Suprapubic skin (tissue), 4 donors: ENCODE measurements around the gene KCNG3. TPM values are rescaled to one million over a fixed set of nuclear protein-coding genes. Genes with fewer than 3 reads are reported as not detected.

Experiments
- DNase-seq, 2 donors: peaks; one replicate each; pipeline ENCODE4 v3.0.0-alpha.2; 2019; ENCODE audit warnings: low spot score in 2 of 2
- H3K27ac ChIP-seq: fragments of 200-600 bp; sonication (generic); one replicate; pipeline ENCODE4 v1.5.1; 2019
- H3K27me3 ChIP-seq: fragments of 200-600 bp; sonication (generic); one replicate; pipeline ENCODE4 v1.5.1; 2019
- H3K36me3 ChIP-seq: fragments of 200-600 bp; sonication (generic); one replicate; pipeline ENCODE4 v1.5.1; 2019
- H3K4me1 ChIP-seq: fragments of 200-600 bp; sonication (generic); one replicate; pipeline ENCODE4 v1.5.1; 2019
- H3K4me3 ChIP-seq: fragments of 200-600 bp; sonication (generic); one replicate; pipeline ENCODE4 v1.5.1; 2019; ENCODE audit warnings: mild to moderate bottlenecking
- H3K9me3 ChIP-seq: fragments of 200-600 bp; sonication (generic); one replicate; pipeline ENCODE4 v1.5.1; 2019
- EP300 ChIP-seq: sonication (generic); formaldehyde crosslinking; IDR thresholded peaks from one replicate; pipeline ENCODE4 v1.6.1; 2017; ENCODE audit warnings: antibody characterized with exemption
- POLR2A ChIP-seq, 2 donors: fragments of 450-650 bp; IDR thresholded peaks; one replicate each; pipeline ENCODE4 v1.6.1; 2017; ENCODE audit warnings: antibody characterized with exemption in 2 of 2, mild to moderate bottlenecking in 2 of 2, moderate library complexity in 2 of 2
- POLR2AphosphoS5 ChIP-seq, 3 donors: sonication (generic); formaldehyde crosslinking; IDR thresholded peaks; one replicate each; pipeline ENCODE4 v1.6.1; 2017; ENCODE audit warnings: antibody characterized with exemption in 3 of 3
- WGBS: methylation state at CpG from one replicate; pipeline ENCODE4 v1.1.5; 2018; 5-methylcytosine and 5-hydroxymethylcytosine counted together
- total RNA-seq, 4 donors: library from RNA; depleted of rRNA; stranded (reverse); fragments of >200 nt; gene quantifications; one replicate each; pipeline ENCODE4 v1.1.0, GENCODE V29; 2016
- TF ChIP-seq, protein P1 (sequence below), 2 donors: fragments of 200-600 bp in 1 of 2; fragments of 450-650 bp in 1 of 2; sonication (generic) in 1 of 2; IDR thresholded peaks; one replicate each; pipeline ENCODE4 v1.5.1; 2016 to 2019; ENCODE audit warnings: antibody characterized with exemption in 2 of 2, mild to moderate bottlenecking in 1 of 2, moderate library complexity in 1 of 2

Gene KCNG3
- total RNA-seq, 4 donors from 2014 or later: 0.59 to 1.6 (median 1.1) TPM

DNA sequence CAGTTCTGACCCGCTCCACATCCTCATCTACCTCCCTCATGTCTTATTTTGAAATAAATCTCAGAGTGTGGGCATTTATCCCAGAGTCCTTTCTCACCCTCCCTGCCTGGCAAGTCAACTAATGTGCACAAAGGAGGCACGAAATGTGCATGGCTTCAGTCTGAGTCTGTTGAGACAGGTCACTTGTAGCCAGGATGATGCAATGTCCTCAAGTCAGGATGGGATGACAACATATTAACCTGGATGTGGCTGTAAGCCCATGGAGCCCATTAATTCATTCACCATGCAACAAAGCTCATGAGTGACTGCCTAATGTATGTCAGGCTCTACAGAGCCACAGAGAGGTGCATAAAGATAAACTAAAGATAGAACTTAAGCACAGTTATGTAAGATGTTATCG, 34.5 kb downstream of the KCNG3 start:
- 95% methylated on average over 3 of the region's 3 CpGs for WGBS
- H3K4me1 ChIP-seq: no peaks in the 10 kb centered on the region

DNA sequence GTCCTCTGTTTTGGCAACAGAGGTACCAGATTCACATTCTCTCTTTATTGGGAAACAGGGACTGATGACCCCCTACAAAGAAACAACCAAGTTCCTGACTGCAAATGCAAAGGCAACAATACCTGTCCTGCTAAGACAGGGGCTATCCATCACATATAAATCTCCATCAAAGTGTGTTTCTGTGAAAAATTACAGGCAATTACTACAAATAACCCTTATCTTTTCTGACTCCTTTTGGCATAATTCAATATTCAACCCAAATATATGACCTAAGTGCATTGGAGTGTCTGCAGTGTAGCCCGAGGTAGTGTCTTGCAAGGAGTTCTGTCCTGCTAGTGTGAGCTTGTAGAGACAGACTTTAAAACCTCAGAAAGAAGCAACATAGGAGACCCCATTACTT, 35.4 kb downstream of the KCNG3 start:
- WGBS: 68% methylated on average over 1 of the region's 1 CpG
- H3K36me3 ChIP-seq: no peaks in the 10 kb centered on the region
- H3K4me1 ChIP-seq: no peaks in the 10 kb centered on the region
- DNase-seq: no peak
- no peak overlapping the region for H3K27ac ChIP-seq
- TF ChIP-seq EP300 (no peak), POLR2AphosphoS5 (IDR thresholded peaks at IDR 0.05) (no peak), POLR2A (IDR thresholded peaks at IDR 0.05) (no peak)
- TF ChIP-seq, protein P1, sequence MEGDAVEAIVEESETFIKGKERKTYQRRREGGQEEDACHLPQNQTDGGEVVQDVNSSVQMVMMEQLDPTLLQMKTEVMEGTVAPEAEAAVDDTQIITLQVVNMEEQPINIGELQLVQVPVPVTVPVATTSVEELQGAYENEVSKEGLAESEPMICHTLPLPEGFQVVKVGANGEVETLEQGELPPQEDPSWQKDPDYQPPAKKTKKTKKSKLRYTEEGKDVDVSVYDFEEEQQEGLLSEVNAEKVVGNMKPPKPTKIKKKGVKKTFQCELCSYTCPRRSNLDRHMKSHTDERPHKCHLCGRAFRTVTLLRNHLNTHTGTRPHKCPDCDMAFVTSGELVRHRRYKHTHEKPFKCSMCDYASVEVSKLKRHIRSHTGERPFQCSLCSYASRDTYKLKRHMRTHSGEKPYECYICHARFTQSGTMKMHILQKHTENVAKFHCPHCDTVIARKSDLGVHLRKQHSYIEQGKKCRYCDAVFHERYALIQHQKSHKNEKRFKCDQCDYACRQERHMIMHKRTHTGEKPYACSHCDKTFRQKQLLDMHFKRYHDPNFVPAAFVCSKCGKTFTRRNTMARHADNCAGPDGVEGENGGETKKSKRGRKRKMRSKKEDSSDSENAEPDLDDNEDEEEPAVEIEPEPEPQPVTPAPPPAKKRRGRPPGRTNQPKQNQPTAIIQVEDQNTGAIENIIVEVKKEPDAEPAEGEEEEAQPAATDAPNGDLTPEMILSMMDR (IDR thresholded peaks at IDR 0.05): no peak
- H3K9me3 ChIP-seq: no peaks in the 10 kb centered on the region
- no peak overlapping the region for H3K4me3 ChIP-seq
- H3K27me3 ChIP-seq: no peaks in the 10 kb centered on the region

More for the DNA sequence above, 34.5 kb downstream of the KCNG3 start:
- no peak for TF ChIP-seq EP300
- no peak for TF ChIP-seq POLR2A (IDR thresholded peaks at IDR 0.05)
- no peak for TF ChIP-seq POLR2AphosphoS5 (IDR thresholded peaks at IDR 0.05)
- TF ChIP-seq, protein P1 (IDR thresholded peaks at IDR 0.05): no peak
- H3K4me3 ChIP-seq: no peak overlapping the region
- no peaks in the 10 kb centered on the region for H3K9me3 ChIP-seq
- DNase-seq: no peak
- H3K27me3 ChIP-seq: no peaks in the 10 kb centered on the region
- no peak overlapping the region for H3K27ac ChIP-seq
- no peaks in the 10 kb centered on the region for H3K36me3 ChIP-seq

DNA sequence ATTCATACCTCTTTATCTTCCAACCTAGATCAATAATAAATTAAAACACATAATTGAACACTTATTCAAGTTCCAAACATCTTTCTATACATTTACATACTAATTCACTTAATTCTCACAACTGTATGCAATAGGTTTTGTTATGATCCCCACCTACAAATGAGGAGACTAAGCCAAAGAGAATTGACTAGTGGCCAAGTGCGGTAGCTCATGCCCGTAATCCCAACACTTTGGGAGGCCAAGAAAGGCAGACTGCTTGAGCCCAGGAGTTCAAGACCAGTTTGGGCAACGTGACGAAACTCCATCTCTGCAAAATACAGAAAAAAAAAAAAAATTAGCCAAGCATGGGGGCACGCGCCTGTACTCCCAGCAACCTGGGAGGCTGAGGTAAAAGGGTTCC, 36.8 kb downstream of the KCNG3 start:
- Histone ChIP-seq H3K4me3 (no peak overlapping the region), H3K36me3 (no peaks in the 10 kb centered on the region), H3K27ac (no peak overlapping the region), H3K27me3 (no peaks in the 10 kb centered on the region), H3K9me3 (no peaks in the 10 kb centered on the region), H3K4me1 (no peaks in the 10 kb centered on the region)
- 80% methylated on average over 6 of the region's 6 CpGs for WGBS
- TF ChIP-seq POLR2A (IDR thresholded peaks at IDR 0.05): no peak
- DNase-seq: no peak

DNA sequence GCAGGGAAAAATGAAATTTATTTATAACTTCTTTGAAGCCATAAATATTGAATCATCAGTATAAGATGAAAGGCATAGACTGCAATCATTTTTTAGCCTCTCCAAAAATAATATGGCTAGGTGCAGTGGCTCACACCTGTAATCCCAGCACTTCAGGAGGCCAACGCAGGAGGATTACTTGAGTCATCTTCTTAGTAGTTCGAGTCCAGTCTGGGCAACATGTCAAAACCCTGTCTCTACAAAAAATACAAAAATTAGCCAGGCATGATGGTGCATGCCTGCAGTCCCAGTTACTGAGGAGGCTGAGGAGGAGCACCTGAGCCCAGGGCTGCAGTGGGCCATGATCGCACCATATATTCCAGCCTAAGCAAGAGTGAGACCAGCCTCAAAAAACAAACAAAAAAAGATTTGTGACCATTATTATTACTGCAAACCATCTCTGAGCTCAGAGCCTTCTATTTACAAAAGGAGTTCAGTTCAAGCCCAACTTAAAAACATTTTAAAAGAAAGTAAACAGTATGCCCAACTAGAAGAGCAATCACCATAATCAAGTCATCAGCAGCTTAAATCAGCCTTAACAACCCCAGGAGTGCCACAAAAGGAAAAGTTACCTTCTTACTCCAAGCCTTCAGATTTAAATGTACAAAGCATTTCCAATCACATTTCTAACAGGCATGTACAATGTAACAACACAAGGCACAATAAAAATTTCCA, 37.5 kb downstream of the KCNG3 start:
- H3K27ac ChIP-seq: no peak overlapping the region
- H3K27me3 ChIP-seq: no peaks in the 10 kb centered on the region
- H3K36me3 ChIP-seq: no peaks in the 10 kb centered on the region
- H3K4me3 ChIP-seq: no peak overlapping the region
- no peaks in the 10 kb centered on the region for H3K4me1 ChIP-seq
- H3K9me3 ChIP-seq: no peaks in the 10 kb centered on the region
- 68% methylated on average over 3 of the region's 3 CpGs for WGBS
- TF ChIP-seq POLR2AphosphoS5 (IDR thresholded peaks at IDR 0.05) (no peak), POLR2A (IDR thresholded peaks at IDR 0.05) (no peak), EP300 (no peak)
- TF ChIP-seq, protein P1 (IDR thresholded peaks at IDR 0.05): no peak
- no peak for DNase-seq

DNA sequence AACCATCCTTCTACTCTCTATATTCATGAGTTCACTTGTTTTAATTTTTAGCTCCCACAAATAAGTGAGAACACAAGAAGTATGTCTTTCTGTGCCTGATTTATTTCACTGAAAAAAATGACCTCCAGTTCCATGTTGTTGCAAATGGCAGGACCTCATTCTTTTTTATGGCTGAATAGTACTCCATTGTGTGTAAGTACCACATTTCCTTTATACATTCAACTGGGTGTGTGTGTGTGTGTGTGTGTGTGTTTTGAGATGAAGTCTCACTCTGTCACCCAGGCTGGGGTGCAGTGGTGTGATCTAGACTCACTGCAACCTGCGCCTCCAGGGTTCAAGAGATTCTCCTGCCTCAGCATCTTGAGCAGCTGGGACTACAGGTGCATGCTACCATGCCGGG, 41.2 kb downstream of the KCNG3 start:
- H3K27ac ChIP-seq: no peak overlapping the region
- H3K4me3 ChIP-seq: no peak overlapping the region

More for the DNA sequence above, 41.2 kb downstream of the KCNG3 start:
- no peaks in the 10 kb centered on the region for H3K4me1 ChIP-seq
- no peaks in the 10 kb centered on the region for H3K36me3 ChIP-seq
- WGBS: 100% methylated on average over 2 of the region's 2 CpGs
- DNase-seq: no peak
- TF ChIP-seq EP300 (no peak), POLR2A (IDR thresholded peaks at IDR 0.05) (no peak), POLR2AphosphoS5 (IDR thresholded peaks at IDR 0.05) (no peak)
- TF ChIP-seq, protein P1 (IDR thresholded peaks at IDR 0.05): no peak
- no peaks in the 10 kb centered on the region for H3K27me3 ChIP-seq
- H3K9me3 ChIP-seq: no peaks in the 10 kb centered on the region
